A549 (cell line): ENCODE data around the gene OR5AR1.

ENCODE experiments used
- BHLHE40 ChIP-seq: IDR thresholded peaks from 2 replicates; pipeline ENCODE4 v1.6.1; 2012; ENCODE audit warnings: low read depth, low read length, inconsistent platforms
- EP300 ChIP-seq, 2 experiments: fragments of >200 bp; sonication (Bioruptor Twin); formaldehyde crosslinking; IDR thresholded peaks; 2 replicates in 1 of 2; 3 replicates in 1 of 2; pipeline ENCODE4 v1.6.1; 2016 to 2017
- GATA3 ChIP-seq: IDR thresholded peaks from 2 replicates; pipeline ENCODE4 v1.6.1; 2012; ENCODE audit warnings: borderline replicate concordance
- JUN ChIP-seq, 2 experiments: fragments of >200 bp; sonication (Bioruptor Twin); formaldehyde crosslinking; IDR thresholded peaks; 2 replicates in 1 of 2; 3 replicates in 1 of 2; pipeline ENCODE4 v1.6.1; 2016 to 2017
- MAX ChIP-seq: IDR thresholded peaks from 2 replicates; pipeline ENCODE4 v1.6.1; 2012
- PHF8 ChIP-seq: fragments of 200-600 bp; sonication (generic); IDR thresholded peaks from 2 replicates; pipeline ENCODE4 v1.6.1; 2016; ENCODE audit warnings: low read depth, mild to moderate bottlenecking, antibody characterized with exemption, moderate library complexity, borderline replicate concordance
- POLR2A ChIP-seq: IDR thresholded peaks from 2 replicates; pipeline ENCODE4 v1.6.1; 2012; ENCODE audit warnings: mild to moderate bottlenecking, low read length
- RAD21 ChIP-seq, 2 experiments: fragments of >200 bp in 1 of 2; sonication (Bioruptor Twin) in 1 of 2; formaldehyde crosslinking in 1 of 2; IDR thresholded peaks in 1 of 2; conservative IDR thresholded peaks in 1 of 2; 2 replicates in 1 of 2; 3 replicates in 1 of 2; pipeline ENCODE4 v1.6.1; 2012 to 2018; ENCODE audit warnings: inconsistent platforms in 1 of 2
- RARB ChIP-seq: fragments of 250-450 bp; sonication (Bioruptor Pico); IDR thresholded peaks from 2 replicates; pipeline ENCODE4 v1.8.0; 2021; ENCODE audit warnings: mild to moderate bottlenecking, moderate library complexity
- RFX5 ChIP-seq: fragments of 450-650 bp; IDR thresholded peaks from 2 replicates; pipeline ENCODE4 v1.7.1; 2014; ENCODE audit warnings: antibody characterized with exemption, mild to moderate bottlenecking, moderate library complexity
- SREBF2 ChIP-seq: fragments of 450-650 bp; IDR thresholded peaks from 2 replicates; pipeline ENCODE4 v1.6.1; 2014; ENCODE audit warnings: mild to moderate bottlenecking, moderate library complexity
- TP53 ChIP-seq: fragments of 250-450 bp; sonication (Bioruptor Pico); IDR thresholded peaks from 2 replicates; pipeline ENCODE4 v1.5.0; 2021; ENCODE audit warnings: mild to moderate bottlenecking, moderate library complexity
- TF ChIP-seq, protein P1 (sequence below): fragments of >200 bp; sonication (Bioruptor Twin); formaldehyde crosslinking; IDR thresholded peaks from 3 replicates; pipeline ENCODE4 v1.5.1; 2016

GRCh38 chr11:56659755-56660154 is 3.7 kb upstream of the OR5AR1 start:
- TF ChIP-seq, protein P1, sequence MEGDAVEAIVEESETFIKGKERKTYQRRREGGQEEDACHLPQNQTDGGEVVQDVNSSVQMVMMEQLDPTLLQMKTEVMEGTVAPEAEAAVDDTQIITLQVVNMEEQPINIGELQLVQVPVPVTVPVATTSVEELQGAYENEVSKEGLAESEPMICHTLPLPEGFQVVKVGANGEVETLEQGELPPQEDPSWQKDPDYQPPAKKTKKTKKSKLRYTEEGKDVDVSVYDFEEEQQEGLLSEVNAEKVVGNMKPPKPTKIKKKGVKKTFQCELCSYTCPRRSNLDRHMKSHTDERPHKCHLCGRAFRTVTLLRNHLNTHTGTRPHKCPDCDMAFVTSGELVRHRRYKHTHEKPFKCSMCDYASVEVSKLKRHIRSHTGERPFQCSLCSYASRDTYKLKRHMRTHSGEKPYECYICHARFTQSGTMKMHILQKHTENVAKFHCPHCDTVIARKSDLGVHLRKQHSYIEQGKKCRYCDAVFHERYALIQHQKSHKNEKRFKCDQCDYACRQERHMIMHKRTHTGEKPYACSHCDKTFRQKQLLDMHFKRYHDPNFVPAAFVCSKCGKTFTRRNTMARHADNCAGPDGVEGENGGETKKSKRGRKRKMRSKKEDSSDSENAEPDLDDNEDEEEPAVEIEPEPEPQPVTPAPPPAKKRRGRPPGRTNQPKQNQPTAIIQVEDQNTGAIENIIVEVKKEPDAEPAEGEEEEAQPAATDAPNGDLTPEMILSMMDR = no peak
- TF ChIP-seq RAD21 (conservative IDR thresholded peaks at IDR 0.05 in 1 of 2, IDR thresholded peaks at IDR 0.05 in 1 of 2) (no peak), PHF8 (no peak), MAX (no peak), RFX5 (no peak), POLR2A (no peak), JUN (IDR thresholded peaks at IDR 0.05) (no peak), EP300 (IDR thresholded peaks at IDR 0.05) (no peak), RARB (CRISPR knock-in tag) (no peak), GATA3 (no peak), TP53 (CRISPR knock-in tag) (no peak), BHLHE40 (no peak), SREBF2 (no peak)
